GM12874 (cell line): ENCODE measurements around the gene GYG2.

Source experiments
- CTCF ChIP-seq: IDR thresholded peaks from 2 replicates; pipeline ENCODE4 v1.5.1; 2011; ENCODE audit warnings: low read depth, mild to moderate bottlenecking, control low read depth, low read length, moderate library complexity; ENCODE audit not compliant: insufficient read depth

Gene GYG2

GRCh38 chrX:2831471-2832228 is 2.9 kb downstream of the GYG2 start:
- no peak for TF ChIP-seq CTCF

GRCh38 chrX:2837961-2838360 is 9.2 kb downstream of the GYG2 start:
- no peak for TF ChIP-seq CTCF

- no peak for TF ChIP-seq CTCF
Measured at GRCh38 chrX:2840961-2841360, 12.2 kb downstream of the GYG2 start.

- TF ChIP-seq CTCF = no peak
Measured at GRCh38 chrX:2841537-2841936, 12.8 kb downstream of the GYG2 start.

GRCh38 chrX:2846992-2847391 is 18.3 kb downstream of the GYG2 start:
- no peak for TF ChIP-seq CTCF

GRCh38 chrX:2848871-2849301 is 20.2 kb downstream of the GYG2 start:
- no peak for TF ChIP-seq CTCF

GRCh38 chrX:2854918-2855317 is 26.2 kb downstream of the GYG2 start:
- TF ChIP-seq CTCF = no peak
